NCI-H446 treated with DMSO at 0.1 percent for 48 hours (cell line): ENCODE measurements around the gene KPNA3.

Experiments
- DNase-seq: peaks from one replicate; lab custom pipeline; 2025; lab: John Stamatoyannopoulos, UW

The KPNA3 gene

GRCh38 chr13:49676581-49677298, 115.7 kb downstream of the KPNA3 start:
- no peak for DNase-seq

GRCh38 chr13:49670828-49671227, 121.7 kb downstream of the KPNA3 start:
- no peak for DNase-seq

GRCh38 chr13:49669735-49670309, 122.7 kb downstream of the KPNA3 start:
- DNase-seq, result peak; percentile 14

- DNase-seq, result no peak
Observed at GRCh38 chr13:49667773-49668172, 124.7 kb downstream of the KPNA3 start.

- DNase-seq, result no peak
Observed at GRCh38 chr13:49664606-49665005, 127.9 kb downstream of the KPNA3 start.

- no peak for DNase-seq
Observed at GRCh38 chr13:49657241-49657641, 135.2 kb downstream of the KPNA3 start.

GRCh38 chr13:49655906-49656305, 136.6 kb downstream of the KPNA3 start:
- no peak for DNase-seq

GRCh38 chr13:49654011-49654410, 138.5 kb downstream of the KPNA3 start:
- DNase-seq, result no peak

- no peak for DNase-seq
Observed at GRCh38 chr13:49653478-49653877, 139.0 kb downstream of the KPNA3 start.

- DNase-seq, result no peak
Observed at GRCh38 chr13:49652355-49653305, 139.9 kb downstream of the KPNA3 start.

- DNase-seq, result no peak
Observed at GRCh38 chr13:49651570-49652354, 140.7 kb downstream of the KPNA3 start.

- DNase-seq, result no peak
Observed at GRCh38 chr13:49649963-49650312, 142.5 kb downstream of the KPNA3 start.
